Gastrocnemius medialis (tissue), 4 donors: ENCODE results near the gene TM4SF1.

Source experiments
- POLR2A ChIP-seq, 2 donors: fragments of 450-650 bp; IDR thresholded peaks; one replicate each; pipeline ENCODE4 v1.6.1; 2017; ENCODE audit warnings: antibody characterized with exemption in 2 of 2, mild to moderate bottlenecking in 2 of 2, moderate library complexity in 2 of 2
- TF ChIP-seq, protein P1 (sequence below), 5 experiments: fragments of 450-650 bp in 3 of 5; fragments of 200-600 bp in 2 of 5; sonication (generic) in 2 of 5; IDR thresholded peaks in 4 of 5; conservative IDR thresholded peaks in 1 of 5; 1 replicate in 4 of 5; 2 replicates in 1 of 5; pipeline ENCODE4 v1.5.1; 2016 to 2019; ENCODE audit warnings: antibody characterized with exemption in 5 of 5, mild to moderate bottlenecking in 3 of 5, moderate library complexity in 3 of 5

DNA sequence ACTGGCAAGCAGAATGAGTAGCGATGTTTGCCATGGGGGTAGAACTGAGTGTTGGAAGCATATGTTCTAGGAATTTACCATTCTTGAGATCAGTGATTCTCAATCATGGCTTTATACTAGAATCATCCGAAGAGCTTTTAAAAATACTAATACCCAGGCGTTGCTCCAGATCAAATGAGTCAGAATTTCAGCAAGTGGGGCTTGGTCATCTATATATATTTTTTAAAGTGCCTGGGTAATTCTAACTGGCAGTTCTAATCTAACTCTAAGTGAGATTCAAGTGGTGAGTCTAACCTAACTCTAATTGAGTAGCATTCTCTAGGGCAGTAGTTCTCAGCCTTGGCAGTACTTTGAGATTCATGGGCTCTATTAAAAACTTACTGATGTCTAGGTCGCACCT is 20.8 kb downstream of the TM4SF1 start:
- TF ChIP-seq, protein P1, sequence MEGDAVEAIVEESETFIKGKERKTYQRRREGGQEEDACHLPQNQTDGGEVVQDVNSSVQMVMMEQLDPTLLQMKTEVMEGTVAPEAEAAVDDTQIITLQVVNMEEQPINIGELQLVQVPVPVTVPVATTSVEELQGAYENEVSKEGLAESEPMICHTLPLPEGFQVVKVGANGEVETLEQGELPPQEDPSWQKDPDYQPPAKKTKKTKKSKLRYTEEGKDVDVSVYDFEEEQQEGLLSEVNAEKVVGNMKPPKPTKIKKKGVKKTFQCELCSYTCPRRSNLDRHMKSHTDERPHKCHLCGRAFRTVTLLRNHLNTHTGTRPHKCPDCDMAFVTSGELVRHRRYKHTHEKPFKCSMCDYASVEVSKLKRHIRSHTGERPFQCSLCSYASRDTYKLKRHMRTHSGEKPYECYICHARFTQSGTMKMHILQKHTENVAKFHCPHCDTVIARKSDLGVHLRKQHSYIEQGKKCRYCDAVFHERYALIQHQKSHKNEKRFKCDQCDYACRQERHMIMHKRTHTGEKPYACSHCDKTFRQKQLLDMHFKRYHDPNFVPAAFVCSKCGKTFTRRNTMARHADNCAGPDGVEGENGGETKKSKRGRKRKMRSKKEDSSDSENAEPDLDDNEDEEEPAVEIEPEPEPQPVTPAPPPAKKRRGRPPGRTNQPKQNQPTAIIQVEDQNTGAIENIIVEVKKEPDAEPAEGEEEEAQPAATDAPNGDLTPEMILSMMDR (IDR thresholded peaks at IDR 0.05 in 4 of 5, conservative IDR thresholded peaks at IDR 0.05 in 1 of 5) = no peak
- TF ChIP-seq POLR2A (IDR thresholded peaks at IDR 0.05) = no peak
